Measurements from ENCODE around the gene FEZ2.

FEZ2 gene

DNA sequence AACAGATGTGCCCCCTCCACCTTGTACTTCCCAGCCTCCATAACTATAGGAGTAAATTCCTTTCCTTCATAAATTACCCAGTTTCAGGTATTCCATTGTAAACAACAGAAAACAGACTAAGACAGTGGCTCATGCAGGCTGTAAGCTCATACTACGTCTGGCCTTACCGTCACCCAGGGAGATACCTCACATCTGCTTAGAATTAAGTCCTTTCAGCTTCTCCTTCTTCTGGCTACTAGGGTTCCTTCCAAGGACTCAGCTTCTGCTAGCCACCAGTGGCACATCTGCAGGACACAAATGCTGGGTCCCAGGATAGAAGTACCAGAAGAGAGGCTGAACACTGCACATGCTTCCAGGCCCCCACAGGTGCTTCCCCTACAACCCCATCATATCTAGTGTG lies 22.4 kb upstream of the FEZ2 start:
- TF ChIP-seq, protein P1, sequence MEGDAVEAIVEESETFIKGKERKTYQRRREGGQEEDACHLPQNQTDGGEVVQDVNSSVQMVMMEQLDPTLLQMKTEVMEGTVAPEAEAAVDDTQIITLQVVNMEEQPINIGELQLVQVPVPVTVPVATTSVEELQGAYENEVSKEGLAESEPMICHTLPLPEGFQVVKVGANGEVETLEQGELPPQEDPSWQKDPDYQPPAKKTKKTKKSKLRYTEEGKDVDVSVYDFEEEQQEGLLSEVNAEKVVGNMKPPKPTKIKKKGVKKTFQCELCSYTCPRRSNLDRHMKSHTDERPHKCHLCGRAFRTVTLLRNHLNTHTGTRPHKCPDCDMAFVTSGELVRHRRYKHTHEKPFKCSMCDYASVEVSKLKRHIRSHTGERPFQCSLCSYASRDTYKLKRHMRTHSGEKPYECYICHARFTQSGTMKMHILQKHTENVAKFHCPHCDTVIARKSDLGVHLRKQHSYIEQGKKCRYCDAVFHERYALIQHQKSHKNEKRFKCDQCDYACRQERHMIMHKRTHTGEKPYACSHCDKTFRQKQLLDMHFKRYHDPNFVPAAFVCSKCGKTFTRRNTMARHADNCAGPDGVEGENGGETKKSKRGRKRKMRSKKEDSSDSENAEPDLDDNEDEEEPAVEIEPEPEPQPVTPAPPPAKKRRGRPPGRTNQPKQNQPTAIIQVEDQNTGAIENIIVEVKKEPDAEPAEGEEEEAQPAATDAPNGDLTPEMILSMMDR (IDR thresholded peaks at IDR 0.05; ENCODE audit: borderline replicate concordance, insufficient read depth, low read depth, low read length), result no peak
- no peak overlapping the region for H3K4me3 ChIP-seq (ENCODE audit: low read depth, low read length)

DNA sequence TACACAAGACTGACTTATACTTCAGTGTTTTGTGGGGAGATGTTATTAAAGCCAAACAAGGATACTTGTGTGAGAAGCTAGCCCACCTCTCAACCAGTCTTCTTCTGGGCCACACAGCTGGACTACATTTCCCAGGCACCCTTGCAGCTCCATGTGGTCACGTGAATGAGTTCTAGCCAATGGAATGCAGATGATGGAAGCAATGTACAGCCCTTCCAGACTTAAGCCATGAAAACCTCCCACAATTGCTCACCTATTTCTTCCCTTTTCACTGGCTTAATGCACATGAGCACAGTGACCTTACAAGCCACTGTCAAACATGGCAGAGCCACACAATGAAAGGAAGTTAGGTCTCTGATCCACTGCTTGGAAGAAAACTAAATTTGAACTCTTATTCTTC lies 20.4 kb upstream of the FEZ2 start:
- H3K4me3 ChIP-seq (ENCODE audit: low read depth, low read length), result no peak overlapping the region
- TF ChIP-seq, protein P1 (IDR thresholded peaks at IDR 0.05; ENCODE audit: borderline replicate concordance, insufficient read depth, low read depth, low read length), result no peak

DNA sequence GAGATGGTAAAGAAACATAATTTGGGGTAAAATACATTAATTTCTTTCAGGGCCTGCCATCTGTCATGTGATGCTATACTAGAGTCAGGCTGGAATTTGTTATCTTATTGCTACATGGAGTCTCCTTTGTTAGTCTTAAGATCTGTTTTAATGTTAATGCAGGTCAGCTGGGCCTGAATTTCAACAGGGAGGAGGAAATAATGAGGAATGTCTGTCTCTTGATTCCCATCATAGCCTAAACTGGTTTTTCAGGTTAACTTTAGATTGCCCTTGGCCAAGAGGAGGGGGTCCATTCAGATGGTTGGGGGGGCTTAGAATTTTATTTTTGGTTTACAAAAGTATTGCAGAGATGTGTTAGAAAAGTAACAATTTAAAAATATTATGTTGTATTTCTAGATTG lies 19.0 kb upstream of the FEZ2 start:
- TF ChIP-seq, protein P1 (IDR thresholded peaks at IDR 0.05; ENCODE audit: borderline replicate concordance, insufficient read depth, low read depth, low read length), result no peak
- H3K4me3 ChIP-seq (ENCODE audit: low read depth, low read length), result no peak overlapping the region

DNA sequence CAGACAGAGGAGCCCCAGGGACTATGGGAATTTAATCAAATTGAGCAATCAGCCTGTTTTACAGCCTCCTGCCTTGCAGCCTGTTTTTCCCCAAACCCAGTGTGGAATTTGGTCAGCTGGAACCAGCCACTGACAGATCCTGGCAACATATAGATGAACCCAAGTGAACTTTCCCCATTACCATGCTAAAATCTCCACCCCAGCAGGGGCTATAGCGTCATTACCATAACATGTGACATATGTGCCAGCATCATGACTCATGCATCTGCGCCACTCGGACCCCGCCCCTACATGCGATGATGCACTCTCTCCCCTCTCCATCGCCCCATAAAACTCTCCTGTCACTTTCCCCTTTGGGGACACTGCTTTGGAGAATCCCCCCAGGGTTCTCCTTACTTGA lies 17.3 kb upstream of the FEZ2 start:
- TF ChIP-seq, protein P1 (IDR thresholded peaks at IDR 0.05; ENCODE audit: borderline replicate concordance, insufficient read depth, low read depth, low read length), result no peak
- no peak overlapping the region for H3K4me3 ChIP-seq (ENCODE audit: low read depth, low read length)

DNA sequence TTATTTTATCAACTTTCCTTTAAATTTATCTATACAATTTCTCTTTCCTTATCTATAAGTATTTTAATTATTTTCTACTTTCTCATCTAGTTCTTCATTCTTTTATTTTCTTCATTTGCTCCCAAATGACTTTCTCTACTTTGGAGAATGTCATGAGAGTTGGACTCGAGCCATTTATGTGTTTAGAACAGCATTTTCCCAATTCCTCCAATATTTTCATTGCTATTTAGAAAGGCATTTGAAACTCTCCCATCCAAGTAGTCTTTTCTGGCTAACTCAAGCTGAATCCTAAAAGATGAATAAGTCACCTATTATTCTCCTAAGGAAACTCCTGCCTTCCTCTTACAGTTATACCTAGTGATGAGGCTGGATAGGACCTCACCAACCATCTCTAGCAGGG lies 15.8 kb upstream of the FEZ2 start:
- no peak overlapping the region for H3K4me3 ChIP-seq (ENCODE audit: low read depth, low read length)
- TF ChIP-seq, protein P1 (IDR thresholded peaks at IDR 0.05; ENCODE audit: borderline replicate concordance, insufficient read depth, low read depth, low read length), result no peak

DNA sequence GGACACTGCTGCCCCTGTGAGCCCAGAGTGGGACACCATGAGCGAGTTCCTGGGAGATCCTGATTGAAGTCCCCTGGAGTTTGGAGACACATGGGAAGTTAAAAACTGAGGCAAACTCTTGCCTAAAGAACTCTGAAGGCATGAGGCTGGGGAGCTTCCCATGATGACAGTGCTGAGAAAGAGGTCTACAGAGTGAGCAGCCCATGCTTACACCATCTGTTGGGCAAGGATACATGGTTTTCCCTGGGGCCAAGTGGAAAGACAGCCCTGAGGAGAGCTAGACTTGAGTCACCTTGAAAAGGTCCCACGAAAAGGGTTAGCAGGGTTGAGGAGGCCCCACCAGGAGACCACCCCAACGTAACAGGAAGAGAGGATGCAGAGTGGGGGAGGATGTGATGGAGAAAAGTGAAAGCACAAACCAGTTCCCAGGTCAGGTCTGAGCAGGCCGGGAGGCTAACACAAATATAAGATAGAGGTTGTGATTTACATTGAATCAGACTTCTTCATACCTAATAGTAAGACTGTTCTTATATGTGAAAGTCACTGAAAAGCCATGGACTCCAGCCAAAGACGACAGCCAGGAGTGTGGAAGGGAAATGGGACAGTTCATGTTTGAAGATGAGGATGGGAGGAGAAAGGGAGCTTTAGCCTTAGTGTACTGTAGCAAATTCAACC lies 13.5 kb upstream of the FEZ2 start:
- no peak overlapping the region for H3K4me3 ChIP-seq (ENCODE audit: low read depth, low read length)
- TF ChIP-seq, protein P1 (IDR thresholded peaks at IDR 0.05; ENCODE audit: borderline replicate concordance, insufficient read depth, low read depth, low read length), result no peak

DNA sequence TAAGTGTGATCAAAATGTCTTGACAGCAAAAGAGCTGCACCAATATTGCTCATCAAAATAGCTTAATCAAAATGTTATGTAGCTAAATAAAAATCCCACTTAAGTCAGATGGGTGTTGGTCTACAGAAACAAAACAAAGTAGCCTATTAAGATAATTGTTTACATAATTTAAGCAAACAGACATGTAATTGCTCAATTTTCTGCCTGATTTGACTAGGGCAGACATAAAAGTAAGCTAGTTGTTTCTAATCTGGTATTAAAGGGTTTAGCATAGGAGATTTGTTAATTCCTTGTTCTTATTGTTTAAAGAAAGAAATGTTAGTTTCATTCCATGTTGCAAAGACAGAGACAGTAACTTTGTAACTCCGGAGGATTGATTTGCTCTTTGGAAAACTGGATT lies 11.5 kb upstream of the FEZ2 start:
- H3K4me3 ChIP-seq (ENCODE audit: low read depth, low read length), result no peak overlapping the region
- TF ChIP-seq, protein P1 (IDR thresholded peaks at IDR 0.05; ENCODE audit: borderline replicate concordance, insufficient read depth, low read depth, low read length), result no peak
